CD14-positive monocyte (primary cell): ENCODE data around the gene ADM2. TPM values are rescaled to one million over a fixed set of nuclear protein-coding genes. Genes with fewer than 3 reads are reported as not detected.

Experiments
- DNase-seq, 3 donors: peaks; one replicate each; pipeline ENCODE4 v3.0.0-alpha.2; 2011 to 2022
- H2AFZ ChIP-seq: 2 replicates; pipeline ENCODE4 v1.6.0; 2012; ENCODE audit warnings: mild to moderate bottlenecking, low read depth, low read length, inconsistent platforms; ENCODE audit not compliant: insufficient read depth, poor library complexity, severe bottlenecking
- H3K27ac ChIP-seq, 2 donors: 1 replicate in 1 of 2; 2 replicates in 1 of 2; pipeline ENCODE4 v1.5.1; 2012 to 2013; ENCODE audit warnings: low read length in 2 of 2, control low read depth in 1 of 2, inconsistent platforms in 1 of 2, low read depth in 1 of 2, mild to moderate bottlenecking in 1 of 2
- H3K27me3 ChIP-seq, 2 donors: one replicate each; pipeline versions ENCODE4 v1.6.0 to v1.6.1; 2011 to 2013; ENCODE audit warnings: low read length in 2 of 2; ENCODE audit not compliant: control insufficient read depth in 2 of 2, insufficient read depth in 2 of 2
- H3K36me3 ChIP-seq, 2 donors: replicated peaks in 1 of 2; 1 replicate in 1 of 2; 2 replicates in 1 of 2; pipeline versions ENCODE4 v1.5.1 to v1.6.1; 2012 to 2013; ENCODE audit warnings: low read length in 2 of 2, control low read depth in 1 of 2, inconsistent platforms in 1 of 2, mild to moderate bottlenecking in 1 of 2; ENCODE audit not compliant: insufficient read depth in 2 of 2, control insufficient read depth in 1 of 2
- H3K4me1 ChIP-seq, 2 donors: 1 replicate in 1 of 2; 2 replicates in 1 of 2; pipeline versions ENCODE4 v1.5.1 to v1.6.1; 2012 to 2013; ENCODE audit warnings: low read length in 2 of 2, control low read depth in 1 of 2, inconsistent platforms in 1 of 2, mild to moderate bottlenecking in 1 of 2, moderate library complexity in 1 of 2; ENCODE audit not compliant: insufficient read depth in 2 of 2, control insufficient read depth in 1 of 2
- H3K4me2 ChIP-seq: replicated peaks from 2 replicates; pipeline ENCODE3; 2012; ENCODE audit warnings: low read length, moderate library complexity, mild to moderate bottlenecking; ENCODE audit not compliant: poor library complexity, severe bottlenecking; ENCODE audit errors: extremely low read depth
- H3K4me3 ChIP-seq, 3 experiments: fragments of 200-600 bp in 1 of 3; sonication (generic) in 1 of 3; replicated peaks in 1 of 3; 1 replicate in 2 of 3; 2 replicates in 1 of 3; pipeline ENCODE4 v1.5.1; 2011 to 2013; ENCODE audit warnings: low read length in 3 of 3, mild to moderate bottlenecking in 3 of 3, control low read depth in 2 of 3, low read depth in 2 of 3, inconsistent platforms in 1 of 3, moderate library complexity in 1 of 3
- H3K79me2 ChIP-seq: 2 replicates; pipeline ENCODE4 v1.6.0; 2012; ENCODE audit warnings: mild to moderate bottlenecking, control low read depth, inconsistent platforms, low read length, moderate library complexity; ENCODE audit not compliant: insufficient read depth
- H3K9ac ChIP-seq: 2 replicates; pipeline ENCODE4 v1.6.0; 2017; ENCODE audit warnings: low read length, mild to moderate bottlenecking; ENCODE audit not compliant: insufficient read depth, poor library complexity, severe bottlenecking
- H3K9me3 ChIP-seq, 2 donors: replicated peaks in 1 of 2; 1 replicate in 1 of 2; 2 replicates in 1 of 2; pipeline versions ENCODE4 v1.5.1 to v1.6.1; 2012 to 2013; ENCODE audit warnings: low read length in 2 of 2, control low read depth in 1 of 2; ENCODE audit not compliant: control insufficient read depth in 1 of 2, insufficient read depth in 1 of 2
- H4K20me1 ChIP-seq: 2 replicates; pipeline ENCODE4 v1.6.0; 2012; ENCODE audit warnings: mild to moderate bottlenecking, low read length, control low read depth, moderate library complexity; ENCODE audit not compliant: insufficient read depth
- H3K27ac Mint-ChIP-seq, 7 donors: one replicate each; pipeline ENCODE4 v1.8.0; 2020; ENCODE audit warnings: mild to moderate bottlenecking in 7 of 7, mixed read lengths in 7 of 7, moderate library complexity in 6 of 7, inconsistent platforms in 2 of 7
- H3K27me3 Mint-ChIP-seq, 3 donors: one replicate each; pipeline ENCODE4 v1.8.0; 2021 to 2022; ENCODE audit warnings: low read depth in 3 of 3, mild to moderate bottlenecking in 3 of 3, mixed read lengths in 3 of 3, moderate library complexity in 3 of 3, inconsistent platforms in 1 of 3
- H3K36me3 Mint-ChIP-seq, 2 donors: one replicate each; pipeline ENCODE4 v1.8.0; 2020; ENCODE audit warnings: mixed read lengths in 2 of 2, inconsistent platforms in 1 of 2, mild to moderate bottlenecking in 1 of 2
- H3K4me1 Mint-ChIP-seq: one replicate; pipeline ENCODE4 v1.8.0; 2020; ENCODE audit warnings: mild to moderate bottlenecking, mixed read lengths
- H3K4me3 Mint-ChIP-seq, 2 donors: one replicate each; pipeline ENCODE4 v1.8.0; 2020; ENCODE audit warnings: mild to moderate bottlenecking in 2 of 2, mixed read lengths in 2 of 2, moderate library complexity in 1 of 2
- H3K9me3 Mint-ChIP-seq, 7 donors: one replicate each; pipeline ENCODE4 v1.8.0; 2020 to 2022; ENCODE audit warnings: mixed read lengths in 7 of 7, mild to moderate bottlenecking in 6 of 7, moderate library complexity in 6 of 7, inconsistent platforms in 2 of 7
- CTCF ChIP-seq: fragments of 200-600 bp; IDR thresholded peaks from one replicate; pipeline ENCODE4 v1.8.0; 2022; ENCODE audit warnings: antibody characterized with exemption, mild to moderate bottlenecking
- WGBS: methylation state at CpG from one replicate; pipeline ENCODE4 v1.1.5; 2013; ENCODE audit warnings: missing lambda C conversion rate; ENCODE audit not compliant: insufficient coverage; 5-methylcytosine and 5-hydroxymethylcytosine counted together
- intact Hi-C, 2 donors: fragments of 100-400 bp; cut with micrococcal nuclease; formaldehyde crosslinking; loops; one replicate each; pipeline versions ENCODE4 v1.15.0 to v1.15.1; 2023
- polyA plus RNA-seq, 3 donors: library from polyadenylated mRNA; depleted of rRNA in 1 of 3; unstranded in 2 of 3; stranded (reverse) in 1 of 3; fragments of 300-500 nt in 2 of 3; fragments of >200 nt in 1 of 3; fragmentation: Illumina TruSeq in 2 of 3; gene quantifications; 1 replicate in 2 of 3; 2 replicates in 1 of 3; pipeline ENCODE4 v1.2.3, GENCODE V29; 2012 to 2021

ADM2 gene
- polyA plus RNA-seq, 3 donors = 0.05 TPM; not detected in 2

- intact Hi-C loops = no loop called here
- peaks cover 8% of the 10 kb centered on the region for H3K4me1 Mint-ChIP-seq
- H3K9ac ChIP-seq = no peak overlapping the region
Observed at GRCh38 chr22:50488006-50488677, 6.8 kb downstream of the ADM2 start.

GRCh38 chr22:50488886-50489285 lies 7.5 kb downstream of the ADM2 start:
- Histone ChIP-seq H3K4me3 (no peak overlapping the region), H3K9ac (no peak overlapping the region), H3K36me3 (no peaks in the 10 kb centered on the region), H3K27ac (no peak overlapping the region), H3K4me2 (no peak overlapping the region), H3K4me1 (peaks cover 0 to 9% of the 10 kb centered on the region in 2 donors), H3K79me2 (no peaks in the 10 kb centered on the region), H2AFZ (no peak overlapping the region), H3K9me3 (no peaks in the 10 kb centered on the region), H4K20me1 (no peaks in the 10 kb centered on the region), H3K27me3 (no peaks in the 10 kb centered on the region)
- Mint-ChIP-seq H3K4me1 (peaks cover 8% of the 10 kb centered on the region), H3K27me3 (peaks cover 8 to 22% (median 10%) of the 10 kb centered on the region in 3 donors), H3K9me3 (no peaks in the 10 kb centered on the region), H3K27ac (peak overlapping the region in 1 of 7 donors; percentile 15), H3K36me3 (no peaks in the 10 kb centered on the region), H3K4me3 (no peak overlapping the region)
- 94% methylated on average over 19 of the region's 19 CpGs for WGBS
- no peak for TF ChIP-seq CTCF
- DNase-seq = no peak
- intact Hi-C loops = no loop called here

More at GRCh38 chr22:50488006-50488677, 6.8 kb downstream of the ADM2 start:
- Histone ChIP-seq H3K9me3 (no peaks in the 10 kb centered on the region), H4K20me1 (no peaks in the 10 kb centered on the region), H3K4me2 (no peak overlapping the region), H3K79me2 (no peaks in the 10 kb centered on the region), H3K36me3 (no peaks in the 10 kb centered on the region), H2AFZ (no peak overlapping the region), H3K4me1 (peaks cover 0 to 9% of the 10 kb centered on the region in 2 donors), H3K27me3 (peaks cover 0 to 5% of the 10 kb centered on the region in 2 donors), H3K4me3 (no peak overlapping the region), H3K27ac (no peak overlapping the region)
- Mint-ChIP-seq H3K9me3 (peaks cover 0 to under 1% (median 0%) of the 10 kb centered on the region in 7 donors), H3K27ac (no peak overlapping the region), H3K4me3 (no peak overlapping the region), H3K27me3 (peaks cover 8 to 29% (median 12%) of the 10 kb centered on the region in 3 donors), H3K36me3 (no peaks in the 10 kb centered on the region)
- no peak for TF ChIP-seq CTCF
- WGBS = 84% methylated on average over 3 of the region's 18 CpGs
- no peak for DNase-seq
